ENCODE measurements around the gene MEX3A. TPM values are rescaled to one million over a fixed set of nuclear protein-coding genes. Genes with fewer than 3 reads are reported as not detected.
"Not testable (repeated sequence)": the region's sequence is repeated elsewhere in the genome, so short reads cannot be mapped to it uniquely, and the experiment has no call there.

MEX3A gene
- total and polyA plus RNA-seq, 10 donors: 0.11 to 0.76 (median 0.30) TPM

DNA sequence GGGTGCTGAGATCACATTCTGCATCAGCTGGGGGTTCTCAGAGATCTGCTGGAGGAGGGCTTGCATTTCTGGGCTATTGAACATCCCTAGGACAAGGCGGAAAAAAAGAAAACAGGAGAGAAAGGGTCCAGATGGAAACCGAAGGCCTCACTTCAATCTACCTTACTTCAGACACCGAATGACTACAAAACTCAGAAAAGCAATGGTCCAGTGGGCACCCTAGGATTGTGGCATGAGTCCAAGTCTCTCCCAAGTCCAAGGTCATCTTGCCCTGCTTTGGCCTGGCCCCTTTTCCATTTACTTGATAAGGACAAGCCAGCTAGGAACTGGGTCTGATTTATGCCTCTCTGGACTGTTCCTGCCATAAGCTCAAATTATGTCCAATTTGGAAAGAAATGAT, 39.4 kb downstream of the MEX3A start:
- peaks cover 0 to 90% (median 44%) of the 10 kb centered on the region in 6 donors for H3K36me3 ChIP-seq
- TF ChIP-seq, protein P1, sequence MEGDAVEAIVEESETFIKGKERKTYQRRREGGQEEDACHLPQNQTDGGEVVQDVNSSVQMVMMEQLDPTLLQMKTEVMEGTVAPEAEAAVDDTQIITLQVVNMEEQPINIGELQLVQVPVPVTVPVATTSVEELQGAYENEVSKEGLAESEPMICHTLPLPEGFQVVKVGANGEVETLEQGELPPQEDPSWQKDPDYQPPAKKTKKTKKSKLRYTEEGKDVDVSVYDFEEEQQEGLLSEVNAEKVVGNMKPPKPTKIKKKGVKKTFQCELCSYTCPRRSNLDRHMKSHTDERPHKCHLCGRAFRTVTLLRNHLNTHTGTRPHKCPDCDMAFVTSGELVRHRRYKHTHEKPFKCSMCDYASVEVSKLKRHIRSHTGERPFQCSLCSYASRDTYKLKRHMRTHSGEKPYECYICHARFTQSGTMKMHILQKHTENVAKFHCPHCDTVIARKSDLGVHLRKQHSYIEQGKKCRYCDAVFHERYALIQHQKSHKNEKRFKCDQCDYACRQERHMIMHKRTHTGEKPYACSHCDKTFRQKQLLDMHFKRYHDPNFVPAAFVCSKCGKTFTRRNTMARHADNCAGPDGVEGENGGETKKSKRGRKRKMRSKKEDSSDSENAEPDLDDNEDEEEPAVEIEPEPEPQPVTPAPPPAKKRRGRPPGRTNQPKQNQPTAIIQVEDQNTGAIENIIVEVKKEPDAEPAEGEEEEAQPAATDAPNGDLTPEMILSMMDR (IDR thresholded peaks at IDR 0.05 in 8 of 11, conservative IDR thresholded peaks at IDR 0.05 in 3 of 11): no peak
- TF ChIP-seq POLR2A (IDR thresholded peaks at IDR 0.05) (no peak), POLR2AphosphoS5 (IDR thresholded peaks at IDR 0.05) (no peak)
- no peak overlapping the region for H3K27ac ChIP-seq
- H3K4me1 ChIP-seq: no peaks in the 10 kb centered on the region
- H3K9me3 ChIP-seq: no peaks in the 10 kb centered on the region
- 90 to 98% (median 97%) methylated on average over 3 of the region's 3 CpGs for WGBS, 5 donors
- intact Hi-C loops (cut with DNase I; ENCODE audit: low total_unique reads): no loop called here
- no peak overlapping the region for H3K4me3 ChIP-seq
- no peaks in the 10 kb centered on the region for H3K27me3 ChIP-seq (replicated peaks in 1 of 7)
- DNase-seq: no peak

DNA sequence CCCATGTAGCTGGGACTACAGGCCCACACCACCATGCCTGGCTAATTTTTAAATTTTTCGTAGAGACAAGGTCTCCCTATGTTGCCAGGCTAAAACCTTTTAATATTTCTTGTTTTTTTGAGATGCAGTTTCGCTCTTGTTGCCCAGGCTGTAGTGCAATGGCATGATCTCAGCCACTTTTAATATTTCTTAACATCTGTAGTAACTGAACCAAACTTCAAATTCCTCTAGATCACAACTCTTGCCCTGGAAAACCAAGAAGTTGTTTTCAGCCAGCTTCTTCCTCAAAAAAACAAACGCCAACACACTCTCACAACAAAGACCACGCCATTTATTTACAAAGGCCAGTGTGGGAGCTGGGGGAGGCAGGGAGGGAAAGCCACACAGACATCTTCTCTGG, 47.3 kb downstream of the MEX3A start:
- H3K9me3 ChIP-seq; DNase-seq; H3K27ac ChIP-seq; H3K4me3 ChIP-seq; H3K4me1 ChIP-seq; intact Hi-C loops (cut with DNase I; ENCODE audit: low total_unique reads); H3K27me3 ChIP-seq (replicated peaks in 1 of 7): not testable (repeated sequence)
- H3K36me3 ChIP-seq: peaks cover 0 to 43% (median 20%) of the 10 kb centered on the region in 6 donors
- 88 to 96% (median 93%) methylated on average over 4 of the region's 4 CpGs for WGBS, 5 donors

DNA sequence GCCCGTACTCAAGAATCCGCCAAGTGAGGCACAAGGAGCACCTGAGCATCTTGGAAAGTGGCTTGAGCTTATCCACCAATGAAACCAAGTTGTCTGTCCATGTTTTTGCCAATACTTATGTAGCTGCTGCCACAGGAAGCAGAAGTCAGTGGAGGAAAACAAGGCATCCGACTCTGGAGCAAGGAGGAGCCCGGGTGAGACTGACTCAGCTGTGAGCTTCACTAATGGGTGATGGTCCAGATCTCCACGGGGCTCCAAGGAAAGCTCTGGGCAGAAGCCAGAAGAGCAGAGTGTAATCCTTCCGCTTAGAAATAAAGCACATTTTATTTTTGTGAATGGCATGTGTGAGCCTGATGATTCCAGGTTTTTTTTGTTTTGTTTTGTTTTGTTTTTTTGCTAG, 49.3 kb downstream of the MEX3A start:
- Histone ChIP-seq H3K27me3 (replicated peaks in 1 of 7) (no peaks in the 10 kb centered on the region), H3K4me1 (no peaks in the 10 kb centered on the region), H3K36me3 (peaks cover 0 to 23% (median 13%) of the 10 kb centered on the region in 6 donors), H3K27ac (no peak overlapping the region), H3K9me3 (no peaks in the 10 kb centered on the region), H3K4me3 (no peak overlapping the region)
- TF ChIP-seq, protein P1 (IDR thresholded peaks at IDR 0.05 in 8 of 11, conservative IDR thresholded peaks at IDR 0.05 in 3 of 11): no peak
- TF ChIP-seq POLR2AphosphoS5 (IDR thresholded peaks at IDR 0.05): no peak
- TF ChIP-seq POLR2A (IDR thresholded peaks at IDR 0.05): no peak
- no peak for DNase-seq
- 60 to 70% (median 68%) methylated on average over 6 of the region's 6 CpGs for WGBS, 5 donors
- intact Hi-C loops (cut with DNase I; ENCODE audit: low total_unique reads): no loop called here

DNA sequence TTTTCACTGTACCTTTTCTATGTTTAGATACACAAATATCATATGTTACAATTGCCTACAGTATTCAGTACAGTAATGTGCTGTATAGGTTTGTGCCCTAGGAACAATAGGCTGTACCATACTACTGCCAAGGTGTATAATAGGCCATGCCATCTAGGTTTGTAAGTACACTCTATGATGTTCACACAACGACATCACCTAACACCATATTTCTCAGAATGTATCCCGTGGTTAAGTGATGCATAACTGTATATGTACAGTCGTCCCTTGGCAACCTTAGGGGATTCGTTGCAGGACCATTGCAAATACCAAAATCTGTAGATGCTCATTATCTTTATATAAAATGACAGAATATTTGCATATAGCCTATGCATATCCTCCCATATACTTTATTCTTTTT, 55.7 kb downstream of the MEX3A start:
- Histone ChIP-seq H3K4me1 (peaks cover 0 to 6% (median 0%) of the 10 kb centered on the region in 6 donors), H3K4me3 (no peak overlapping the region), H3K36me3 (no peaks in the 10 kb centered on the region), H3K9me3 (no peaks in the 10 kb centered on the region), H3K27ac (no peak overlapping the region), H3K27me3 (replicated peaks in 1 of 7) (no peaks in the 10 kb centered on the region)
- no peak for DNase-seq
- WGBS, 5 donors: 86 to 90% (median 88%) methylated on average over 4 of the region's 4 CpGs
- intact Hi-C loops (cut with DNase I; ENCODE audit: low total_unique reads): no loop called here
- TF ChIP-seq, protein P1 (IDR thresholded peaks at IDR 0.05 in 8 of 11, conservative IDR thresholded peaks at IDR 0.05 in 3 of 11): no peak
- TF ChIP-seq POLR2A (IDR thresholded peaks at IDR 0.05): no peak
- TF ChIP-seq POLR2AphosphoS5 (IDR thresholded peaks at IDR 0.05): no peak

DNA sequence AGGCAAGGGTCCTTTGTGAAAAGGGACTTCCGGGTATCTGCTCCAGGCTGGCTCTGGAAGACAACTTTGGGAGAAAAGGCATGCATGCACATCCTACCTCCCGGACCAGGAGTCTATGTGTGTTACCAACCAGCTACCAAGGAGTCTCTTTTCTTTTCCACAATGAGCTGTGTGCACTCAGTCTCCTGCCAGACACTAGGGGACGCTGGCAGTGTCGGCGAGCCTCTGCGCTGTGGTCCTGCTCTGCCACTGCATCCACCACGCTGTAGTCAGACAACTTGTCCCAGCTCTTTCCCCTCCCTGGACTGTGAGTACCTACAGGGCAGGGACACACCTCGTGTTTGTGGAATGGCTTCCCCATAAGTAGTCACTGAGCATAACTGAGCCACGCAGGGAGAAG, 56.4 kb downstream of the MEX3A start:
- intact Hi-C loops (cut with DNase I; ENCODE audit: low total_unique reads): no loop called here
- H3K9me3 ChIP-seq: no peaks in the 10 kb centered on the region
- H3K36me3 ChIP-seq: no peaks in the 10 kb centered on the region
- H3K4me3 ChIP-seq: no peak overlapping the region
- H3K4me1 ChIP-seq: peaks cover 0 to 13% (median 4%) of the 10 kb centered on the region in 6 donors
- no peak for DNase-seq
- H3K27ac ChIP-seq: no peak overlapping the region
- TF ChIP-seq POLR2AphosphoS5 (IDR thresholded peaks at IDR 0.05): no peak
- TF ChIP-seq, protein P1 (IDR thresholded peaks at IDR 0.05 in 8 of 11, conservative IDR thresholded peaks at IDR 0.05 in 3 of 11): peak in 7 of 11 experiments; percentile 8 to 43 (median 20)
- WGBS, 5 donors: 13 to 29% (median 16%) methylated on average over 4 to 9 of the region's 9 CpGs
- H3K27me3 ChIP-seq (replicated peaks in 1 of 7): no peaks in the 10 kb centered on the region
